GM06990 (cell line): ENCODE results near the gene ATP9A.

Experiments used
- DNase-seq: peaks from one replicate; pipeline ENCODE4 v3.0.0-alpha.2; 2011; ENCODE audit not compliant: insufficient read length; ENCODE audit errors: extremely low read depth
- H3K27me3 ChIP-seq: replicated peaks from 2 replicates; pipeline ENCODE4 v1.6.0; 2011; ENCODE audit warnings: low read length; ENCODE audit not compliant: control insufficient read depth, insufficient read depth
- H3K36me3 ChIP-seq: 2 replicates; pipeline ENCODE4 v1.5.1; 2011; ENCODE audit warnings: low read length; ENCODE audit not compliant: control insufficient read depth, insufficient read depth
- H3K4me3 ChIP-seq: replicated peaks from 2 replicates; pipeline ENCODE4 v1.5.1; 2011; ENCODE audit warnings: low read depth, mild to moderate bottlenecking, control low read depth, low read length
- CTCF ChIP-seq: IDR thresholded peaks from 2 replicates; pipeline ENCODE4 v1.5.1; 2011; ENCODE audit warnings: low read length, control low read depth, mild to moderate bottlenecking, inconsistent platforms; ENCODE audit not compliant: insufficient read depth, poor library complexity, severe bottlenecking

Gene ATP9A

GRCh38 chr20:51811042-51811355 lies 42.8 kb upstream of the ATP9A start:
- no peak overlapping the region for H3K4me3 ChIP-seq

GRCh38 chr20:51810155-51811041 lies 42.2 kb upstream of the ATP9A start:
- no peaks in the 10 kb centered on the region for H3K27me3 ChIP-seq
- TF ChIP-seq CTCF = no peak
- DNase-seq = no peak
- no peak overlapping the region for H3K4me3 ChIP-seq
- no peaks in the 10 kb centered on the region for H3K36me3 ChIP-seq

More at GRCh38 chr20:51811042-51811355, 42.8 kb upstream of the ATP9A start:
- no peaks in the 10 kb centered on the region for H3K36me3 ChIP-seq
- no peak for DNase-seq
- no peak for TF ChIP-seq CTCF
- no peaks in the 10 kb centered on the region for H3K27me3 ChIP-seq

GRCh38 chr20:51807720-51808250 lies 39.6 kb upstream of the ATP9A start:
- Histone ChIP-seq H3K4me3 (no peak overlapping the region), H3K36me3 (no peaks in the 10 kb centered on the region), H3K27me3 (no peaks in the 10 kb centered on the region)
- DNase-seq = no peak
- TF ChIP-seq CTCF = no peak

- H3K4me3 ChIP-seq = no peak overlapping the region
- no peaks in the 10 kb centered on the region for H3K36me3 ChIP-seq
- no peak for TF ChIP-seq CTCF
Measured at GRCh38 chr20:51804754-51805153, 36.6 kb upstream of the ATP9A start.

GRCh38 chr20:51803148-51803854 lies 35.1 kb upstream of the ATP9A start:
- Histone ChIP-seq H3K36me3 (no peaks in the 10 kb centered on the region), H3K27me3 (peaks cover 2% of the 10 kb centered on the region; the same call in 1 of the 2 replicates), H3K4me3 (no peak overlapping the region)
- TF ChIP-seq CTCF = no peak
- DNase-seq = no peak

More at GRCh38 chr20:51804754-51805153, 36.6 kb upstream of the ATP9A start:
- DNase-seq = no peak
- H3K27me3 ChIP-seq = peaks cover 2% of the 10 kb centered on the region; the same call in 1 of the 2 replicates
